Ovary (tissue), 3 donors: ENCODE data around the gene MEIS1.

Source experiments
- CTCF ChIP-seq, 3 donors: fragments of 450-650 bp in 2 of 3; fragments of 200-600 bp in 1 of 3; IDR thresholded peaks; one replicate each; pipeline versions ENCODE4 v1.5.1 to v1.8.0; 2016 to 2022; ENCODE audit warnings: antibody characterized with exemption in 3 of 3, mild to moderate bottlenecking in 1 of 3
- EP300 ChIP-seq: sonication (generic); formaldehyde crosslinking; IDR thresholded peaks from one replicate; pipeline ENCODE4 v1.6.1; 2017; ENCODE audit warnings: antibody characterized with exemption
- POLR2A ChIP-seq: fragments of 450-650 bp; IDR thresholded peaks from one replicate; pipeline ENCODE4 v1.6.1; 2017; ENCODE audit warnings: antibody characterized with exemption, mild to moderate bottlenecking, moderate library complexity
- donor health status: DM: no; HTN: no; CAD: no.

- TF ChIP-seq CTCF (IDR thresholded peaks at IDR 0.05), result no peak
- no peak for TF ChIP-seq EP300
- no peak for TF ChIP-seq POLR2A
Observed at GRCh38 chr2:66430505-66431273, 4.2 kb upstream of the MEIS1 start.
